GM18517 (cell line): ENCODE data around the gene C5orf47.
A peak's percentile ranks its signal among the peaks of the same experiment; 100 is the strongest.

Source experiments
- ATAC-seq: cut with Tn5 transposase; IDR thresholded peaks from one replicate; pipeline ENCODE4 v1.9.1; 2021; ENCODE audit warnings: mild to moderate bottlenecking, moderate library complexity; ENCODE audit not compliant: unreplicated experiment

Gene C5orf47

DNA sequence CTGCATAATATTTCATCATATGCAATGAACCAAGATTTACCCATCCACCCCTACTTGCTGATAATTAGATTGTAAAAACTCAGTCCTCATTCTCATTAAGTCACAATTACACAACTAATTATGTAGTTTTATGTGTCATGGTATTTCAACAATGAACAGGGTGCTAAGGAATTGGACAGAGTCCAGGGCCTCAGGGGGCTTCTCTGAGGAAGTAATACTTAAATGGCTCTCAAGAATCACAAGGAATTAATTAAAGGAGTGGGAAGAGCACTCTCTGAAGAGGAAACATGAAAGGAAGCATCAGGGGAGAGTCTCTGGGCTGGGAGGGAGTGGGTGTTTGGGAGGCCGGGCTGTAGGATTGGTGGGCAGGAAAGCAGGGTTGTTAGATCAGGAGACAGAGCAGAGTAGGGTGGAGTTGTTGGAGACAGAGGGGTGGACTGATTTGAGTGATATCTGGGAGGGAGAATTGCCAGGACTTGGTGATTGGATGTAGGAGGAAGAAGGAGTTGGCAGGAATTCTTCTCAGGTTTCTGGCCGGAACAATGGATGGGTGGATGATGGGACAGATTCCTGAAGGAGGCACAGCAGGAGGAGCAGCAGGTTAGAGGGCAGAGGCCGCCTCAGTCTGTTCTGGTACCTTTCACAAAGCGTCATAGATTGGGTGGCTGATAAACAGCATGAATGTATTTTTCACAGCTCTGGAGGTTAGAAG, 33.6 kb downstream of the C5orf47 start:
- no peak for ATAC-seq

DNA sequence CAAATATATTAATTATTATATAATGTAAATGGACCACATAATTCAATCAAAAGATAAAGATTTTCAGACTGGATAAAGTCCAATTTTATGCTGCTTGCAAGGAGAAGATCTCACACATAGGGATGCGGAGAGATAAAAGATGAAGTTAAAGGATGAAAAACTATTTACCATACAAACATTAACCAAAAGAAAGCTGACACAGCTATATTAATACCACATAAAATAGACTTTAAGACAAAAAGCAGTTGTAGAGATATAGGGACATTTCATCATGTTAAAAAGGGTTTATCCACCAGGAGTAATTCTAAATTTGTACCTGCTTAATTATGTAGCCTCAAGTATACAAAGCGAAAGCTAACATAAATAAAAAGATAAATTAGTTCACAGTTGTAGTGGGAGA, 41.3 kb downstream of the C5orf47 start:
- no peak for ATAC-seq

- ATAC-seq = no peak
These were observed 55.7 kb downstream of the C5orf47 start for GRCh38 chr5:174044466-174045254.

DNA sequence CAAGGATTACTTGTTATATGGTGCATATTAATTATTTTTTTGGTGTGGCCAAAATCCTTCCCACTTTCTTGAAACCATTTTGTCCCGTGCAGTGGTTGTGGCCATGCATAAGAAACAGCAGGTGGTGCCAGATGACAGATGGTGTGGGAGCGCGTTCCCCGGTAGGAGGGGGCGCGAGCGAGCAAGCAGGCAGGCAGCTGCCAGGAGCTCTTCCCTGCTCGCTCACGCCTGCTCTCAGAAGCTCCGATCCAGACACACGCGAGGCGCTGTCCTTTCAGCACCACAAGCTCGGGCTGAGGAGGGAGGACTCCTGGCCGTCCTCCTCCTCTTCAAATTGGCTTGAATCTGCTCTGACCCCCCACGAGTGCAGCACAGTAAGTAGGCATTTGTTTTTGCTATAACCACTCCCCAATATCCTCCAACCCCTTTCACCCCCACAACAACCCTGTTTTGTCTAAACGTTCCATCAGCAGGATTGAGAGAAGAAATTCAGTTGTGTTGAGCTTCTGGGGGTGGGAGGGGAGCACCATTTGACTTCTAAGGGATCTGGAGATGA, 56.6 kb downstream of the C5orf47 start, which contains the start of gene NSG2:
Gene NSG2 (plus strand): TSS at position 237 of the 556 bp plus-strand sequence. CDS start 1,050 bp downstream, outside the sequence.
- ATAC-seq = peak; percentile 63

GRCh38 chr5:174046558-174046957, 57.6 kb downstream of the C5orf47 start:
- no peak for ATAC-seq

- ATAC-seq = no peak
These were observed 58.6 kb downstream of the C5orf47 start for GRCh38 chr5:174047472-174048099.

- no peak for ATAC-seq
These were observed 63.7 kb downstream of the C5orf47 start for GRCh38 chr5:174052636-174053035.

DNA sequence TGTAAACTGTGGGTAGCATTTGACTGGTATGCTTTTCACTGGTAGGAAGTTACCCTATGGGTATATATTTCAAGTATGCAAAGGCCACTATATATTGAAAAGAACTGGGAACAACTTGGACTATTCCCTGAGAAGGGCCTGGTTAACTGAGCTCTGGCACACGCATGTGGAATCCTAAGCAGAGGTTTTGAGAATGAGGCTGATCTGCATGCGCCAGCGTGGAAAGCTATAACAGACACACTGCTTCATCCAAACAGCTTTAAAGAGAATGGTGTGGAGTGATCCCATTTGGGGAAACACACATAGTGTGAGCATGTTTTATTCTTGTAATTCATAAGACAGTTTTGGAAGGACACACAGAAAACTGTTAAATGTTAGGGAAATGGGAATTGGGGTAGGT, 64.9 kb downstream of the C5orf47 start:
- no peak for ATAC-seq
